Activated CD8-positive, alpha-beta T cell treated with anti-CD3 and anti-CD28 coated beads for 36 hours (primary cell): ENCODE results near the gene GTF2F2. TPM values are rescaled to one million over a fixed set of nuclear protein-coding genes. Genes with fewer than 3 reads are reported as not detected.

Source experiments
- ATAC-seq: fragments of 200-7000 bp; cut with Tn5 transposase; one replicate; pipeline ENCODE4 v1.10.0; 2021; ENCODE audit warnings: mild to moderate bottlenecking, moderate library complexity
- CTCF ChIA-PET: fragments of 350-600 bp; sonication (Branson Sonifier 250); formaldehyde crosslinking; loops from one replicate; lab custom pipeline; 2021; ENCODE audit warnings: antibody characterized with exemption; lab: Charles Lee
- POLR2A ChIA-PET: fragments of 350-600 bp; sonication (Branson Sonifier 250); formaldehyde crosslinking; loops from one replicate; lab custom pipeline; 2021; ENCODE audit warnings: antibody characterized with exemption; lab: Charles Lee
- DNase-seq: peaks from one replicate; pipeline ENCODE4 v3.0.0-alpha.2; 2020
- H3K27ac Mint-ChIP-seq: one replicate; pipeline ENCODE4 v1.8.0; 2021; ENCODE audit warnings: mild to moderate bottlenecking, mixed read lengths
- H3K27me3 Mint-ChIP-seq: one replicate; pipeline ENCODE4 v1.8.0; 2021; ENCODE audit warnings: mixed read lengths
- H3K36me3 Mint-ChIP-seq: one replicate; pipeline ENCODE4 v1.8.0; 2021; ENCODE audit warnings: low read depth, mixed read lengths
- H3K4me1 Mint-ChIP-seq: one replicate; pipeline ENCODE4 v1.8.0; 2021; ENCODE audit warnings: low read depth, mixed read lengths
- H3K4me3 Mint-ChIP-seq: one replicate; pipeline ENCODE4 v1.8.0; 2021; ENCODE audit warnings: mild to moderate bottlenecking, moderate library complexity, mixed read lengths
- H3K9me3 Mint-ChIP-seq: one replicate; pipeline ENCODE4 v1.8.0; 2021; ENCODE audit warnings: mixed read lengths
- intact Hi-C: fragments of 100-400 bp; cut with micrococcal nuclease; formaldehyde crosslinking; loops from one replicate; pipeline ENCODE4 v1.10.0; 2022
- total RNA-seq, 2 experiments: library from RNA; stranded (reverse); gene quantifications; one replicate each; pipeline ENCODE4 v1.2.3, GENCODE V29; 2021
- TF ChIP-seq, protein P1 (sequence below): fragments of 200-600 bp; IDR thresholded peaks from one replicate; pipeline ENCODE4 v1.8.0; 2022; ENCODE audit warnings: antibody characterized with exemption, mild to moderate bottlenecking

GTF2F2 gene
- total RNA-seq, 2 experiments from 2014 or later, result 25.8 to 28.9 TPM

DNA sequence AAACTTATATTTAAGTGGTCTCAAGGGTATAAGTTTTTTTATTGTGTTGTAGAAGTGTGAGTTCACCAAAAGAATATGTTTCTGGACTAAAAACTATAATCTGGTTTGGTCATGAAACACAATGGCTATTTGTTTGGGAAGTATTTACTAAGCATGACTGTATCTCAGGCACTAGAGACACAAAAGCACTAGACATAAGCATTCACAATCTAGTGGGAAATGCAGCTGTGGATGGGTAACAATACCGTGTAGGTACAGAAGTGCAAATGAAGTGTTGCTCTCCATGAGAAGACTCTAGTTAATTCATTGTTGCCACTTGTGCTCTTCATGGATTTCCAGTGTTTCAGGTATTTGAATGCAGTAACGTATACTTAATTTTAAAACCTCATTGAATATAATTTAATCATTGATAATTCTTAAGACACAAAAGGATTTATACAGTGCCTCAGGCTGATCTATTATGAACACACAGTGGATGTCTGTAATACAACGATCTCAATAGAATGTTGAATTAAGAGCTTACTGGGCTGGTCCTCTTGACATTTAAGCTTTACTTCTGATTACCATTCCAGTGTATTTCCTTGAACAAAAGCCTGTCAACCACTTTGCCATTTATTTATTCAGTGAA lies 169.7 kb downstream of the GTF2F2 start:
- intact Hi-C loops, result no loop called here
- Mint-ChIP-seq H3K9me3 (no peaks in the 10 kb centered on the region), H3K4me3 (no peak overlapping the region), H3K27ac (no peak overlapping the region), H3K4me1 (no peaks in the 10 kb centered on the region), H3K27me3 (no peaks in the 10 kb centered on the region), H3K36me3 (peaks cover 8% of the 10 kb centered on the region)
- POLR2A ChIA-PET, result interaction anchor here (0.7 kb wide), 1 partner anchor 625 kb away, joined by 3 read pairs; no protein-coding TSS in a partner anchor
- TF ChIP-seq, protein P1, sequence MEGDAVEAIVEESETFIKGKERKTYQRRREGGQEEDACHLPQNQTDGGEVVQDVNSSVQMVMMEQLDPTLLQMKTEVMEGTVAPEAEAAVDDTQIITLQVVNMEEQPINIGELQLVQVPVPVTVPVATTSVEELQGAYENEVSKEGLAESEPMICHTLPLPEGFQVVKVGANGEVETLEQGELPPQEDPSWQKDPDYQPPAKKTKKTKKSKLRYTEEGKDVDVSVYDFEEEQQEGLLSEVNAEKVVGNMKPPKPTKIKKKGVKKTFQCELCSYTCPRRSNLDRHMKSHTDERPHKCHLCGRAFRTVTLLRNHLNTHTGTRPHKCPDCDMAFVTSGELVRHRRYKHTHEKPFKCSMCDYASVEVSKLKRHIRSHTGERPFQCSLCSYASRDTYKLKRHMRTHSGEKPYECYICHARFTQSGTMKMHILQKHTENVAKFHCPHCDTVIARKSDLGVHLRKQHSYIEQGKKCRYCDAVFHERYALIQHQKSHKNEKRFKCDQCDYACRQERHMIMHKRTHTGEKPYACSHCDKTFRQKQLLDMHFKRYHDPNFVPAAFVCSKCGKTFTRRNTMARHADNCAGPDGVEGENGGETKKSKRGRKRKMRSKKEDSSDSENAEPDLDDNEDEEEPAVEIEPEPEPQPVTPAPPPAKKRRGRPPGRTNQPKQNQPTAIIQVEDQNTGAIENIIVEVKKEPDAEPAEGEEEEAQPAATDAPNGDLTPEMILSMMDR, result no peak
- ATAC-seq, result no peak
- DNase-seq, result no peak
- CTCF ChIA-PET, result interaction anchor here (0.7 to 2.8 kb wide), 6 partner anchors 10 to 243 kb away, joined by 3 to 14 read pairs (median 3); no protein-coding TSS in a partner anchor

DNA sequence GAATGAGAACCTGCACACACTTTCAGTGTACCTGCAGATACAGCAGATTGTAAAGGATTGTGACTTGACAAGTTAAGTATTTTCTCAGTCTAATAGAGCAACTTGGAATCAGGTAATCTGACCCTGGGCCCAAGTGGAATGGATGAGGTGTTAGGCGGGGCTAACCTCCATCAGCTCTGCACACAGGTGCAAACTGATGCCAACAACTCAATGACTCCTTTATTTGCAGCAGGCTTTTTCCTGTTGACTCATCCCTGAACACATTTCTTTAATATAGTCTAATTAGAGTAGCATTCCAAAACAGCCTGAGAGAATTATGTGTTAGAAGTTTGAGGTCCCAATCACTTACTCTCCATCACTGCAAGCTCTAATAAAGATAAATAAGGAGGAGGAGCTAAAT lies 171.9 kb downstream of the GTF2F2 start:
- no peak overlapping the region for H3K27ac Mint-ChIP-seq
- peaks cover 18% of the 10 kb centered on the region for H3K4me1 Mint-ChIP-seq
- ATAC-seq (no peak), DNase-seq (no peak)
- TF ChIP-seq, protein P1, result no peak
- no peaks in the 10 kb centered on the region for H3K27me3 Mint-ChIP-seq
- H3K4me3 Mint-ChIP-seq, result no peak overlapping the region
- H3K9me3 Mint-ChIP-seq, result no peaks in the 10 kb centered on the region
- ChIA-PET POLR2A (interaction anchor here (0.6 kb wide), 1 partner anchor 208 kb away, joined by 3 read pairs; no protein-coding TSS in a partner anchor), CTCF (interaction anchor here (1.0 to 2.8 kb wide), 4 partner anchors 11 to 248 kb away, joined by 3 to 14 read pairs (median 5); no protein-coding TSS in a partner anchor)
- intact Hi-C loops, result no loop called here
- H3K36me3 Mint-ChIP-seq, result peaks cover 9% of the 10 kb centered on the region

GRCh38 chr13:45295536-45295935 lies 175.2 kb downstream of the GTF2F2 start:
- Mint-ChIP-seq H3K4me1 (peaks cover 34% of the 10 kb centered on the region), H3K27ac (no peak overlapping the region), H3K4me3 (no peak overlapping the region), H3K36me3 (peaks cover 5% of the 10 kb centered on the region), H3K27me3 (no peaks in the 10 kb centered on the region), H3K9me3 (no peaks in the 10 kb centered on the region)
- TF ChIP-seq, protein P1, result no peak
- ChIA-PET CTCF (interaction anchor here (1.1 to 5.3 kb wide), 2 partner anchors 13 to 248 kb away, joined by 3 to 32 read pairs; no protein-coding TSS in a partner anchor), POLR2A (no interaction called here)
- DNase-seq (no peak), ATAC-seq (no peak)
- intact Hi-C loops, result no loop called here

- no peak for DNase-seq
- no peak overlapping the region for H3K4me3 Mint-ChIP-seq
- peaks cover 34% of the 10 kb centered on the region for H3K4me1 Mint-ChIP-seq
- intact Hi-C loops, result no loop called here
- H3K27ac Mint-ChIP-seq, result peak overlapping the region; percentile 19
- POLR2A ChIA-PET, result no interaction called here
- H3K9me3 Mint-ChIP-seq, result no peaks in the 10 kb centered on the region
- H3K27me3 Mint-ChIP-seq, result no peaks in the 10 kb centered on the region
- TF ChIP-seq, protein P1, result no peak
- ATAC-seq, result no peak
- CTCF ChIA-PET, result interaction anchor here (3.8 to 5.3 kb wide), 2 partner anchors 13 to 249 kb away, joined by 22 to 32 read pairs; no protein-coding TSS in a partner anchor
- H3K36me3 Mint-ChIP-seq, result peaks cover 5% of the 10 kb centered on the region
These were observed 175.9 kb downstream of the GTF2F2 start for GRCh38 chr13:45296259-45296658.
